WTC11 (cell line): ENCODE data around the gene ZFYVE28. TPM values are rescaled to one million over a fixed set of nuclear protein-coding genes. Genes with fewer than 3 reads are reported as not detected.

Experiments
- ATAC-seq: fragments of 200-7000 bp; cut with Tn5 transposase; 2 replicates; pipeline ENCODE4 v1.10.0; 2021; ENCODE audit warnings: mild to moderate bottlenecking, moderate library complexity
- CTCF ChIA-PET: fragments of 300-600 bp; sonication (Branson Sonifier 250); formaldehyde crosslinking; loops from one replicate; lab custom pipeline; 2021; ENCODE audit warnings: antibody characterized with exemption; lab: Charles Lee
- POLR2A ChIA-PET: fragments of 350-600 bp; sonication (Branson Sonifier 250); formaldehyde crosslinking; loops from one replicate; lab custom pipeline; 2021; ENCODE audit warnings: antibody characterized with exemption; lab: Charles Lee
- DNase-seq: peaks from one replicate; pipeline ENCODE4 v3.0.0; 2021; ENCODE audit warnings: low spot score
- H3K27ac Mint-ChIP-seq: 2 replicates; pipeline ENCODE4 v1.8.0; 2021; ENCODE audit warnings: mixed read lengths
- H3K27me3 Mint-ChIP-seq: 2 replicates; pipeline ENCODE4 v1.8.0; 2021; ENCODE audit warnings: low read depth, mild to moderate bottlenecking, moderate library complexity, mixed read lengths
- H3K36me3 Mint-ChIP-seq: 2 replicates; pipeline ENCODE4 v1.8.0; 2021; ENCODE audit warnings: mixed read lengths
- H3K4me1 Mint-ChIP-seq: 2 replicates; pipeline ENCODE4 v1.8.0; 2022; ENCODE audit warnings: mixed read lengths
- H3K4me3 Mint-ChIP-seq: 2 replicates; pipeline ENCODE4 v1.8.0; 2021; ENCODE audit warnings: mild to moderate bottlenecking, moderate library complexity, mixed read lengths
- H3K9me3 Mint-ChIP-seq: 2 replicates; pipeline ENCODE4 v1.8.0; 2021; ENCODE audit warnings: mixed read lengths
- FOXP1 ChIP-seq: sonication (generic); formaldehyde crosslinking; IDR thresholded peaks from 2 replicates; pipeline ENCODE4 v1.8.0; 2022; ENCODE audit warnings: missing genetic modification reagents, mild to moderate bottlenecking, moderate library complexity, borderline replicate concordance
- GABPB1 ChIP-seq: sonication (generic); formaldehyde crosslinking; IDR thresholded peaks from 2 replicates; pipeline ENCODE4 v1.8.1; 2023; ENCODE audit warnings: mild to moderate bottlenecking, missing genetic modification reagents
- KAT7 ChIP-seq: sonication (generic); formaldehyde crosslinking; IDR thresholded peaks from 2 replicates; pipeline ENCODE4 v1.8.1; 2023; ENCODE audit warnings: missing genetic modification reagents, mild to moderate bottlenecking, borderline replicate concordance
- NR1H2 ChIP-seq: sonication (generic); formaldehyde crosslinking; IDR thresholded peaks from 2 replicates; pipeline ENCODE4 v1.9.0; 2021; ENCODE audit warnings: mild to moderate bottlenecking, moderate library complexity, missing genetic modification reagents
- OVOL2 ChIP-seq: fragments of 250-450 bp; sonication (Bioruptor Pico); IDR thresholded peaks from 2 replicates; pipeline ENCODE4 v1.9.0; 2021; ENCODE audit warnings: mild to moderate bottlenecking, borderline replicate concordance
- RORB ChIP-seq: fragments of 250-450 bp; sonication (Bioruptor Pico); IDR thresholded peaks from 2 replicates; pipeline ENCODE4 v1.9.0; 2021; ENCODE audit warnings: mild to moderate bottlenecking
- SMAD4 ChIP-seq: sonication (generic); formaldehyde crosslinking; IDR thresholded peaks from 2 replicates; pipeline ENCODE4 v1.8.0; 2022; ENCODE audit warnings: mild to moderate bottlenecking, missing genetic modification reagents
- ZNF423 ChIP-seq: fragments of 250-450 bp; sonication (Bioruptor Pico); IDR thresholded peaks from 2 replicates; pipeline ENCODE4 v2.1.2; 2022; ENCODE audit warnings: mild to moderate bottlenecking, moderate library complexity
- total RNA-seq: library from RNA; stranded (reverse); gene quantifications from 3 replicates; pipeline ENCODE4 v1.2.3, GENCODE V29; 2021
- TF ChIP-seq, protein P1 (sequence below): sonication (generic); formaldehyde crosslinking; conservative IDR thresholded peaks from 2 replicates; pipeline ENCODE4 v1.8.1; 2022; ENCODE audit warnings: mild to moderate bottlenecking, missing genetic modification reagents
- TF ChIP-seq, protein P2 (sequence below): fragments of 250-450 bp; sonication (Bioruptor Pico); IDR thresholded peaks from 2 replicates; pipeline ENCODE4 v1.8.0; 2021; ENCODE audit warnings: mild to moderate bottlenecking
- TF ChIP-seq, protein P3 (sequence below): sonication (generic); formaldehyde crosslinking; IDR thresholded peaks from 2 replicates; pipeline ENCODE4 v1.8.1; 2022; ENCODE audit warnings: low read depth, mild to moderate bottlenecking, moderate library complexity, missing genetic modification reagents, borderline replicate concordance
- TF ChIP-seq, protein P4 (sequence below): sonication (generic); formaldehyde crosslinking; IDR thresholded peaks from 2 replicates; pipeline ENCODE4 v1.8.0; 2022; ENCODE audit warnings: mild to moderate bottlenecking, missing genetic modification reagents
- TF ChIP-seq, protein P5 (sequence below): sonication (generic); formaldehyde crosslinking; IDR thresholded peaks from 2 replicates; pipeline ENCODE4 v1.8.1; 2022; ENCODE audit warnings: low read depth, missing genetic modification reagents, borderline replicate concordance
- TF ChIP-seq, protein P6 (sequence below): sonication (generic); formaldehyde crosslinking; IDR thresholded peaks from 2 replicates; pipeline ENCODE4 v1.8.1; 2022; ENCODE audit warnings: mild to moderate bottlenecking, moderate library complexity, missing genetic modification reagents

Gene ZFYVE28
- total RNA-seq, 1 experiment from 2014 or later, result 7.8 TPM

DNA sequence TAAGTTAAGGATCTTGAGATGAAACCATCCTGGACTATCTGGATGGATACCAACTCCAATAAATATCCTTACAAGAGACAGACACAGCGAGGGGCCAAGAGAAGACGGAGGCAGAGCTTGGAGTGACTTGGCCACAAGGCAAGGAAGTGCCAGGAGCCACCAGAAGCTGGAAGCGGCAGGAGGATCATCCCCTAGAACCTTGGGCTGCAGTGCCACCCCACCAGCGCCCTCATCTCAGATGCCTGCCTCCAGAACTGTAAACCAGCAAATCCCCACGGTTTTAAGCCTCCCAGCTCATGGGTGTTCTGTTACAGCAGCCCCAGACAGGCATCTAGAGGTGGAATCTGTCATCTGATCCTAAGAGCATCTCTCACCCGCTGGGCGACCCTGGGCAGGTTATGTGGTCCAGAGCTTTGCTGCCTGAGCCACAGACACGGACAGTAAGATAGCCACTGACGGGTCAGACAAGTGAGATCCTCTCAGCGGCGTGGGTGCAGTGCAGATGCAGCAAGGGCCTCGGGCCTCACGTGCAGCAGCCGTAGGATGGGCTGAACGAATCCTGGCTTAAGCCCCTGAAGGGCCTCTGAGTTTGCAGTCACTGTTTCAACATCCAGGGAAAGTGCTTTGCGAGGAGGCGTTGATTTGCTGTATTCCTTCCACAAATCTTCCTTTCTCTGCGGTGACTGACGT, 131.4 kb downstream of the ZFYVE28 start:
- Mint-ChIP-seq H3K4me1 (no peaks in the 10 kb centered on the region; the same call in 1 of the 2 replicates), H3K27me3 (no peaks in the 10 kb centered on the region; the same call in 1 of the 2 replicates), H3K4me3 (no peak overlapping the region), H3K9me3 (no peaks in the 10 kb centered on the region), H3K27ac (no peak overlapping the region), H3K36me3 (no peaks in the 10 kb centered on the region)
- DNase-seq (no peak), ATAC-seq (no peak)
- POLR2A ChIA-PET, result no interaction called here
- no peak for TF ChIP-seq NR1H2 (CRISPR knock-in tag)
- TF ChIP-seq OVOL2 (CRISPR knock-in tag), result no peak
- TF ChIP-seq, protein P1, sequence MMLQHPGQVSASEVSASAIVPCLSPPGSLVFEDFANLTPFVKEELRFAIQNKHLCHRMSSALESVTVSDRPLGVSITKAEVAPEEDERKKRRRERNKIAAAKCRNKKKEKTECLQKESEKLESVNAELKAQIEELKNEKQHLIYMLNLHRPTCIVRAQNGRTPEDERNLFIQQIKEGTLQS (CRISPR knock-in tag), result no peak
- TF ChIP-seq KAT7 (CRISPR knock-in tag), result no peak
- no peak for TF ChIP-seq SMAD4
- TF ChIP-seq GABPB1, result no peak
- TF ChIP-seq, protein P2, sequence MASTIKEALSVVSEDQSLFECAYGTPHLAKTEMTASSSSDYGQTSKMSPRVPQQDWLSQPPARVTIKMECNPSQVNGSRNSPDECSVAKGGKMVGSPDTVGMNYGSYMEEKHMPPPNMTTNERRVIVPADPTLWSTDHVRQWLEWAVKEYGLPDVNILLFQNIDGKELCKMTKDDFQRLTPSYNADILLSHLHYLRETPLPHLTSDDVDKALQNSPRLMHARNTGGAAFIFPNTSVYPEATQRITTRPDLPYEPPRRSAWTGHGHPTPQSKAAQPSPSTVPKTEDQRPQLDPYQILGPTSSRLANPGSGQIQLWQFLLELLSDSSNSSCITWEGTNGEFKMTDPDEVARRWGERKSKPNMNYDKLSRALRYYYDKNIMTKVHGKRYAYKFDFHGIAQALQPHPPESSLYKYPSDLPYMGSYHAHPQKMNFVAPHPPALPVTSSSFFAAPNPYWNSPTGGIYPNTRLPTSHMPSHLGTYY (CRISPR knock-in tag), result no peak
- TF ChIP-seq, protein P3, sequence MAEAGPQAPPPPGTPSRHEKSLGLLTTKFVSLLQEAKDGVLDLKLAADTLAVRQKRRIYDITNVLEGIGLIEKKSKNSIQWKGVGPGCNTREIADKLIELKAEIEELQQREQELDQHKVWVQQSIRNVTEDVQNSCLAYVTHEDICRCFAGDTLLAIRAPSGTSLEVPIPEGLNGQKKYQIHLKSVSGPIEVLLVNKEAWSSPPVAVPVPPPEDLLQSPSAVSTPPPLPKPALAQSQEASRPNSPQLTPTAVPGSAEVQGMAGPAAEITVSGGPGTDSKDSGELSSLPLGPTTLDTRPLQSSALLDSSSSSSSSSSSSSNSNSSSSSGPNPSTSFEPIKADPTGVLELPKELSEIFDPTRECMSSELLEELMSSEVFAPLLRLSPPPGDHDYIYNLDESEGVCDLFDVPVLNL (CRISPR knock-in tag), result no peak
- no peak for TF ChIP-seq FOXP1 (CRISPR knock-in tag)
- TF ChIP-seq ZNF423 (CRISPR knock-in tag), result no peak
- TF ChIP-seq, protein P4, sequence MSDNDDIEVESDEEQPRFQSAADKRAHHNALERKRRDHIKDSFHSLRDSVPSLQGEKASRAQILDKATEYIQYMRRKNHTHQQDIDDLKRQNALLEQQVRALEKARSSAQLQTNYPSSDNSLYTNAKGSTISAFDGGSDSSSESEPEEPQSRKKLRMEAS (CRISPR knock-in tag), result no peak
- TF ChIP-seq RORB (CRISPR knock-in tag), result no peak
- TF ChIP-seq, protein P5, sequence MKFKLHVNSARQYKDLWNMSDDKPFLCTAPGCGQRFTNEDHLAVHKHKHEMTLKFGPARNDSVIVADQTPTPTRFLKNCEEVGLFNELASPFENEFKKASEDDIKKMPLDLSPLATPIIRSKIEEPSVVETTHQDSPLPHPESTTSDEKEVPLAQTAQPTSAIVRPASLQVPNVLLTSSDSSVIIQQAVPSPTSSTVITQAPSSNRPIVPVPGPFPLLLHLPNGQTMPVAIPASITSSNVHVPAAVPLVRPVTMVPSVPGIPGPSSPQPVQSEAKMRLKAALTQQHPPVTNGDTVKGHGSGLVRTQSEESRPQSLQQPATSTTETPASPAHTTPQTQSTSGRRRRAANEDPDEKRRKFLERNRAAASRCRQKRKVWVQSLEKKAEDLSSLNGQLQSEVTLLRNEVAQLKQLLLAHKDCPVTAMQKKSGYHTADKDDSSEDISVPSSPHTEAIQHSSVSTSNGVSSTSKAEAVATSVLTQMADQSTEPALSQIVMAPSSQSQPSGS (CRISPR knock-in tag), result no peak
- CTCF ChIA-PET, result interaction anchor here (0.8 to 2.4 kb wide), 5 partner anchors 18 to 154 kb away, joined by 3 to 6 read pairs (median 3); no protein-coding TSS in a partner anchor

DNA sequence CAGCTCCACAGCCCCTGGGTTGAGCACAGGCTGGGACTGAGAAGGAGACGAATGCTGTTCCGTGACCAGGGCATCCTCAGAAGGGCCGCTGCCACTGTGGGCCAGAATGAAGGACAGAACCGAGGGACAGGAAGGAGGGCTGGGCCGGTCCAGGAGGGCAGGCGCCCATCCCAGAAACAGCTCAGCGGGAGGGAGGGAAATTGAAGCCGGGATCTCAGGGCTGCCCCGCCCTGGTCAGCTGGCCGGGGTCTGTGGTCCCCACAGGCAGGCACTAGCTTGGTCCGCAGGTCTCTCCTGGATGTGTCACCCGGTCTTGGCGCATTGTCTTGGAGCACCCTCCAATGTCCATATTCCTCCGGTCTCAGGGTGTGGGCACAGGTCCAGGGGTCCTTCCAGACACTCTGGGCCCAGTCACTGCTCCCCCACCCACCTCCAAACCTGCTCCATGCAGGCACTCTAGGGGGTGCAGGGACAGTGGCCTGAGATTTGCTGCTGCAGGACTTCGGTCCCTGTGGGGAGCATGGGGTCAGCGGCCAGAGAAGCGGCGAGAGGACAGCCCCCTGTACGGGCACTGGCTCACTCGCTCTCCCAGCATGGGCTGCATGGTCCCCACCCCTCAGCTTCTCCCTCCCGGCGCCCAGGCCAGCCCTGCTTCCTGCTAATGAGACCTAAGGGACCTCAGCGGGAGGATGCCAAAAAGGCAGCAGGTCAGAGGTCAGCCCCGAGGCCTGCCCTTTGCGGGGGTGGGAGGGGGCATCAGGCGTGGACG, 132.6 kb downstream of the ZFYVE28 start:
- ATAC-seq (no peak), DNase-seq (no peak)
- POLR2A ChIA-PET, result no interaction called here
- TF ChIP-seq, protein P6, sequence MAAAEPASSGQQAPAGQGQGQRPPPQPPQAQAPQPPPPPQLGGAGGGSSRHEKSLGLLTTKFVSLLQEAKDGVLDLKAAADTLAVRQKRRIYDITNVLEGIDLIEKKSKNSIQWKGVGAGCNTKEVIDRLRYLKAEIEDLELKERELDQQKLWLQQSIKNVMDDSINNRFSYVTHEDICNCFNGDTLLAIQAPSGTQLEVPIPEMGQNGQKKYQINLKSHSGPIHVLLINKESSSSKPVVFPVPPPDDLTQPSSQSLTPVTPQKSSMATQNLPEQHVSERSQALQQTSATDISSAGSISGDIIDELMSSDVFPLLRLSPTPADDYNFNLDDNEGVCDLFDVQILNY, result no peak
- TF ChIP-seq, all 79 proteins: peak for 0
- no peak overlapping the region; the same call in 1 of the 2 replicates for H3K27ac Mint-ChIP-seq
- H3K27me3 Mint-ChIP-seq, result no peaks in the 10 kb centered on the region; the same call in 1 of the 2 replicates
- no peak overlapping the region for H3K4me3 Mint-ChIP-seq
- no peaks in the 10 kb centered on the region; the same call in 1 of the 2 replicates for H3K4me1 Mint-ChIP-seq
- no peaks in the 10 kb centered on the region for H3K36me3 Mint-ChIP-seq
- CTCF ChIA-PET, result interaction anchor here (1.0 to 2.4 kb wide), 4 partner anchors 17 to 156 kb away, joined by 3 to 6 read pairs (median 4); no protein-coding TSS in a partner anchor
- no peaks in the 10 kb centered on the region for H3K9me3 Mint-ChIP-seq
